ENCODE measurements around the gene LYPD6.
A peak's percentile ranks its signal among the peaks of the same experiment; 100 is the strongest.

Gene LYPD6

GRCh38 chr2:149320362-149320761, 10.0 kb upstream of the LYPD6 start:
- DNase-seq (ENCODE audit: extremely low spot score): no peak
- POLR2A ChIA-PET: no interaction called here
- CTCF ChIA-PET: no interaction called here
- TF ChIP-seq TARDBP (IDR thresholded peaks at IDR 0.05): no peak
- no peak for TF ChIP-seq PKNOX1 (IDR thresholded peaks at IDR 0.05)
- no peak for TF ChIP-seq LEF1 (IDR thresholded peaks at IDR 0.05; ENCODE audit: borderline replicate concordance)
- TF ChIP-seq ZNF384 (IDR thresholded peaks at IDR 0.05): no peak
- no peak for TF ChIP-seq FOXA1 (IDR thresholded peaks at IDR 0.05)
- TF ChIP-seq SUZ12 (IDR thresholded peaks at IDR 0.05): no peak
- no peak for TF ChIP-seq ELF4 (IDR thresholded peaks at IDR 0.05)
- no peak for TF ChIP-seq NFRKB (IDR thresholded peaks at IDR 0.05)
- no peak for TF ChIP-seq BHLHE40 (IDR thresholded peaks at IDR 0.05; ENCODE audit: borderline replicate concordance)
- TF ChIP-seq FOXM1 (IDR thresholded peaks at IDR 0.05; ENCODE audit: borderline replicate concordance): no peak
- no peak for TF ChIP-seq FOXK2 (IDR thresholded peaks at IDR 0.05)
- TF ChIP-seq HDGF (IDR thresholded peaks at IDR 0.05; ENCODE audit: borderline replicate concordance): no peak
- no peak for TF ChIP-seq CTBP1 (IDR thresholded peaks at IDR 0.05; ENCODE audit: borderline replicate concordance)
- no peak for TF ChIP-seq L3MBTL2 (conservative IDR thresholded peaks at IDR 0.05)
- TF ChIP-seq ARNT (IDR thresholded peaks at IDR 0.05): no peak
- no peak for TF ChIP-seq SP1 (IDR thresholded peaks at IDR 0.05)

- TF ChIP-seq BHLHE40 (IDR thresholded peaks at IDR 0.05; ENCODE audit: borderline replicate concordance): no peak
- TF ChIP-seq PKNOX1 (IDR thresholded peaks at IDR 0.05): peak; percentile 58; the same call in 1 of the 2 replicates
- ChIA-PET CTCF (interaction anchor here (0.5 to 1.4 kb wide), 2 partner anchors 16 to 232 kb away, joined by 3 to 7 read pairs; no protein-coding TSS in a partner anchor), POLR2A (interaction anchor here (0.9 kb wide), 1 partner anchor 291 kb away, joined by 3 read pairs; no protein-coding TSS in a partner anchor)
- peak; percentile 46 for DNase-seq (ENCODE audit: extremely low spot score)
These were observed 1.3 kb upstream of the LYPD6 start for GRCh38 chr2:149329068-149329467.

- POLR2A ChIA-PET: interaction anchor here (0.9 kb wide), 1 partner anchor 292 kb away, joined by 3 read pairs; no protein-coding TSS in a partner anchor
- DNase-seq (ENCODE audit: extremely low spot score): peak; percentile 79
These were observed 779 bp upstream of the LYPD6 start for GRCh38 chr2:149329489-149330126.

GRCh38 chr2:149331023-149331400, 625 bp downstream of the LYPD6 start:
- no peak for DNase-seq (ENCODE audit: extremely low spot score)
- TF ChIP-seq ARNT (IDR thresholded peaks at IDR 0.05): no peak
- no peak for TF ChIP-seq PKNOX1 (IDR thresholded peaks at IDR 0.05)
- no peak for TF ChIP-seq SP1 (IDR thresholded peaks at IDR 0.05)
- no peak for TF ChIP-seq ZNF384 (IDR thresholded peaks at IDR 0.05)
- TF ChIP-seq ELF4 (IDR thresholded peaks at IDR 0.05): no peak
- no peak for TF ChIP-seq LEF1 (IDR thresholded peaks at IDR 0.05; ENCODE audit: borderline replicate concordance)
- TF ChIP-seq L3MBTL2 (conservative IDR thresholded peaks at IDR 0.05): no peak
- no peak for TF ChIP-seq TARDBP (IDR thresholded peaks at IDR 0.05)
- TF ChIP-seq SUZ12 (IDR thresholded peaks at IDR 0.05): no peak
- TF ChIP-seq FOXA1 (IDR thresholded peaks at IDR 0.05): no peak
- no peak for TF ChIP-seq CTBP1 (IDR thresholded peaks at IDR 0.05; ENCODE audit: borderline replicate concordance)
- no peak for TF ChIP-seq HDGF (IDR thresholded peaks at IDR 0.05; ENCODE audit: borderline replicate concordance)
- TF ChIP-seq BHLHE40 (IDR thresholded peaks at IDR 0.05; ENCODE audit: borderline replicate concordance): no peak
- TF ChIP-seq FOXK2 (IDR thresholded peaks at IDR 0.05): no peak
- no peak for TF ChIP-seq FOXM1 (IDR thresholded peaks at IDR 0.05; ENCODE audit: borderline replicate concordance)
- no peak for TF ChIP-seq NFRKB (IDR thresholded peaks at IDR 0.05)
- POLR2A ChIA-PET: interaction anchor here (0.6 kb wide), 1 partner anchor 256 kb away, joined by 3 read pairs; no protein-coding TSS in a partner anchor
- CTCF ChIA-PET: interaction anchor here (0.8 to 1.0 kb wide), 2 partner anchors 225 to 230 kb away, joined by 3 read pairs; no protein-coding TSS in a partner anchor

More at GRCh38 chr2:149329489-149330126, 779 bp upstream of the LYPD6 start:
- CTCF ChIA-PET: interaction anchor here (1.0 to 1.4 kb wide), 2 partner anchors 16 to 231 kb away, joined by 3 to 7 read pairs; no protein-coding TSS in a partner anchor
- TF ChIP-seq ELF4 (IDR thresholded peaks at IDR 0.05): no peak
- no peak for TF ChIP-seq BHLHE40 (IDR thresholded peaks at IDR 0.05; ENCODE audit: borderline replicate concordance)
- TF ChIP-seq SP1 (IDR thresholded peaks at IDR 0.05): no peak
- TF ChIP-seq ZNF384 (IDR thresholded peaks at IDR 0.05): no peak
- no peak for TF ChIP-seq FOXK2 (IDR thresholded peaks at IDR 0.05)
- no peak for TF ChIP-seq ARNT (IDR thresholded peaks at IDR 0.05)
- no peak for TF ChIP-seq NFRKB (IDR thresholded peaks at IDR 0.05)
- TF ChIP-seq PKNOX1 (IDR thresholded peaks at IDR 0.05): no peak
- no peak for TF ChIP-seq HDGF (IDR thresholded peaks at IDR 0.05; ENCODE audit: borderline replicate concordance)
- TF ChIP-seq CTBP1 (IDR thresholded peaks at IDR 0.05; ENCODE audit: borderline replicate concordance): no peak
- no peak for TF ChIP-seq L3MBTL2 (conservative IDR thresholded peaks at IDR 0.05)
- no peak for TF ChIP-seq FOXM1 (IDR thresholded peaks at IDR 0.05; ENCODE audit: borderline replicate concordance)
- TF ChIP-seq LEF1 (IDR thresholded peaks at IDR 0.05; ENCODE audit: borderline replicate concordance): no peak
- no peak for TF ChIP-seq FOXA1 (IDR thresholded peaks at IDR 0.05)
- TF ChIP-seq TARDBP (IDR thresholded peaks at IDR 0.05): no peak
- TF ChIP-seq SUZ12 (IDR thresholded peaks at IDR 0.05): no peak

GRCh38 chr2:149332364-149332763, 2.0 kb downstream of the LYPD6 start:
- TF ChIP-seq PKNOX1 (IDR thresholded peaks at IDR 0.05): no peak
- TF ChIP-seq FOXK2 (IDR thresholded peaks at IDR 0.05): no peak
- no peak for TF ChIP-seq NFRKB (IDR thresholded peaks at IDR 0.05)
- TF ChIP-seq ELF4 (IDR thresholded peaks at IDR 0.05): no peak
- TF ChIP-seq FOXA1 (IDR thresholded peaks at IDR 0.05): no peak
- no peak for TF ChIP-seq FOXM1 (IDR thresholded peaks at IDR 0.05; ENCODE audit: borderline replicate concordance)
- no peak for TF ChIP-seq LEF1 (IDR thresholded peaks at IDR 0.05; ENCODE audit: borderline replicate concordance)
- no peak for TF ChIP-seq SUZ12 (IDR thresholded peaks at IDR 0.05)
- no peak for TF ChIP-seq HDGF (IDR thresholded peaks at IDR 0.05; ENCODE audit: borderline replicate concordance)
- TF ChIP-seq ARNT (IDR thresholded peaks at IDR 0.05): no peak
- TF ChIP-seq BHLHE40 (IDR thresholded peaks at IDR 0.05; ENCODE audit: borderline replicate concordance): no peak
- no peak for TF ChIP-seq SP1 (IDR thresholded peaks at IDR 0.05)
- no peak for TF ChIP-seq L3MBTL2 (conservative IDR thresholded peaks at IDR 0.05)
- no peak for TF ChIP-seq TARDBP (IDR thresholded peaks at IDR 0.05)
- TF ChIP-seq CTBP1 (IDR thresholded peaks at IDR 0.05; ENCODE audit: borderline replicate concordance): no peak
- no peak for TF ChIP-seq ZNF384 (IDR thresholded peaks at IDR 0.05)
- POLR2A ChIA-PET: no interaction called here
- CTCF ChIA-PET: no interaction called here
- no peak for DNase-seq (ENCODE audit: extremely low spot score)

All from HEK293T (cell line).